GM21447 (cell line): ENCODE measurements around the gene MARK2.

ENCODE experiments used
- ATAC-seq: cut with Tn5 transposase; IDR thresholded peaks from one replicate; pipeline ENCODE4 v1.9.1; 2021; ENCODE audit not compliant: unreplicated experiment

MARK2 gene

GRCh38 chr11:63829823-63830489, 9.0 kb upstream of the MARK2 start:
- no peak for ATAC-seq

- ATAC-seq, result no peak
Measured at GRCh38 chr11:63831326-63831725, 7.6 kb upstream of the MARK2 start.

- no peak for ATAC-seq
Measured at GRCh38 chr11:63832336-63832735, 6.6 kb upstream of the MARK2 start.

GRCh38 chr11:63833048-63833447, 5.9 kb upstream of the MARK2 start:
- ATAC-seq, result no peak

- ATAC-seq, result no peak
Measured at GRCh38 chr11:63834535-63835157, 4.3 kb upstream of the MARK2 start.

GRCh38 chr11:63835158-63835545, 3.8 kb upstream of the MARK2 start:
- ATAC-seq, result no peak

GRCh38 chr11:63837027-63837688, 1.8 kb upstream of the MARK2 start:
- no peak for ATAC-seq

- no peak for ATAC-seq
Measured at GRCh38 chr11:63837739-63838138, 1.2 kb upstream of the MARK2 start.

- peak; percentile 63 for ATAC-seq
Measured at GRCh38 chr11:63838150-63838677, 696 bp upstream of the MARK2 start.

- no peak for ATAC-seq
Measured at GRCh38 chr11:63839508-63840355, 822 bp downstream of the MARK2 start.

GRCh38 chr11:63840356-63841060, 1.6 kb downstream of the MARK2 start:
- ATAC-seq, result no peak

- ATAC-seq, result no peak
Measured at GRCh38 chr11:63841554-63841953, 2.6 kb downstream of the MARK2 start.

GRCh38 chr11:63843041-63843440, 4.1 kb downstream of the MARK2 start:
- no peak for ATAC-seq

- no peak for ATAC-seq
Measured at GRCh38 chr11:63844836-63845235, 5.9 kb downstream of the MARK2 start.

- ATAC-seq, result no peak
Measured at GRCh38 chr11:63845303-63845702, 6.4 kb downstream of the MARK2 start.

- ATAC-seq, result no peak
Measured at GRCh38 chr11:63845911-63846310, 7.0 kb downstream of the MARK2 start.

- ATAC-seq, result no peak
Measured at GRCh38 chr11:63846897-63847296, 8.0 kb downstream of the MARK2 start.

- ATAC-seq, result no peak
Measured at GRCh38 chr11:63847363-63847762, 8.5 kb downstream of the MARK2 start.

- ATAC-seq, result no peak
Measured at GRCh38 chr11:63849691-63850090, 10.8 kb downstream of the MARK2 start.

- ATAC-seq, result no peak
Measured at GRCh38 chr11:63850920-63851319, 12.0 kb downstream of the MARK2 start.

- no peak for ATAC-seq
Measured at GRCh38 chr11:63851364-63851763, 12.5 kb downstream of the MARK2 start.
